GM21528 (cell line): Measurements from ENCODE around the gene ACSS1.

Experiments used
- ATAC-seq: cut with Tn5 transposase; IDR thresholded peaks from one replicate; pipeline ENCODE4 v1.9.1; 2021; ENCODE audit warnings: mild to moderate bottlenecking, moderate library complexity; ENCODE audit not compliant: unreplicated experiment, low FRiP score

The ACSS1 gene

GRCh38 chr20:25079171-25079570 is 21.2 kb upstream of the ACSS1 start:
- no peak for ATAC-seq

GRCh38 chr20:25078662-25079061 is 20.7 kb upstream of the ACSS1 start:
- no peak for ATAC-seq

GRCh38 chr20:25077610-25078169 is 19.8 kb upstream of the ACSS1 start:
- no peak for ATAC-seq

- no peak for ATAC-seq
Measured at GRCh38 chr20:25076731-25077609, 19.0 kb upstream of the ACSS1 start.

GRCh38 chr20:25076201-25076600 is 18.3 kb upstream of the ACSS1 start:
- no peak for ATAC-seq

GRCh38 chr20:25073544-25073943 is 15.6 kb upstream of the ACSS1 start:
- ATAC-seq: no peak

- no peak for ATAC-seq
Measured at GRCh38 chr20:25072226-25072811, 14.4 kb upstream of the ACSS1 start.

GRCh38 chr20:25071734-25072133 is 13.8 kb upstream of the ACSS1 start:
- ATAC-seq: no peak

- ATAC-seq: no peak
Measured at GRCh38 chr20:25070821-25071473, 13.0 kb upstream of the ACSS1 start.

- no peak for ATAC-seq
Measured at GRCh38 chr20:25067102-25067987, 9.4 kb upstream of the ACSS1 start.

- no peak for ATAC-seq
Measured at GRCh38 chr20:25066386-25066785, 8.4 kb upstream of the ACSS1 start.

- ATAC-seq: no peak
Measured at GRCh38 chr20:25065625-25066338, 7.8 kb upstream of the ACSS1 start.

- ATAC-seq: no peak
Measured at GRCh38 chr20:25065072-25065624, 7.2 kb upstream of the ACSS1 start.

GRCh38 chr20:25064561-25065071 is 6.7 kb upstream of the ACSS1 start:
- ATAC-seq: no peak

- ATAC-seq: no peak
Measured at GRCh38 chr20:25063981-25064380, 6.0 kb upstream of the ACSS1 start.

GRCh38 chr20:25063546-25063945 is 5.6 kb upstream of the ACSS1 start:
- no peak for ATAC-seq

GRCh38 chr20:25062841-25063240 is 4.9 kb upstream of the ACSS1 start:
- ATAC-seq: no peak

- no peak for ATAC-seq
Measured at GRCh38 chr20:25061821-25062530, 4.0 kb upstream of the ACSS1 start.
